MCF 10A (cell line): ENCODE data around the gene SIGLEC7. TPM values are rescaled to one million over a fixed set of nuclear protein-coding genes. Genes with fewer than 3 reads are reported as not detected.

Experiments used
- BruUV-seq: library from RNA; stranded (reverse); fragments of 400-500 nt; replicated peaks from 2 replicates; lab custom pipeline; 2021; lab: Mats Ljungman, UMichigan
- CTCF ChIA-PET: fragments of 300-600 bp; sonication (Branson Sonifier 250); formaldehyde crosslinking; extraction: SDS; loops from one replicate; lab custom pipeline; 2021; ENCODE audit warnings: antibody characterized with exemption, inconsistent platforms; lab: Yijun Ruan, JAX
- POLR2A ChIA-PET: fragments of 300-600, 350-650 bp; sonication (Branson Sonifier 250); formaldehyde crosslinking; extraction: SDS; loops from one replicate; lab custom pipeline; 2020; ENCODE audit warnings: antibody characterized with exemption, inconsistent platforms; lab: Yijun Ruan, JAX
- DNase-seq: peaks from one replicate; pipeline ENCODE4 v3.0.0-alpha.2; 2018; ENCODE audit not compliant: unreplicated experiment
- H3K27ac Mint-ChIP-seq: one replicate; pipeline ENCODE4 v1.8.0; 2022; ENCODE audit warnings: mild to moderate bottlenecking, low read depth, mixed read lengths; ENCODE audit not compliant: unreplicated experiment
- H3K27me3 Mint-ChIP-seq: one replicate; pipeline ENCODE4 v1.8.0; 2022; ENCODE audit warnings: mixed read lengths; ENCODE audit not compliant: insufficient read depth, unreplicated experiment
- H3K36me3 Mint-ChIP-seq: one replicate; pipeline ENCODE4 v1.8.0; 2022; ENCODE audit warnings: mild to moderate bottlenecking, moderate library complexity, mixed read lengths; ENCODE audit not compliant: insufficient read depth, unreplicated experiment
- H3K4me1 Mint-ChIP-seq: one replicate; pipeline ENCODE4 v1.8.0; 2022; ENCODE audit warnings: mixed read lengths; ENCODE audit not compliant: insufficient read depth, unreplicated experiment
- H3K4me3 Mint-ChIP-seq: one replicate; pipeline ENCODE4 v1.8.0; 2022; ENCODE audit warnings: mild to moderate bottlenecking, moderate library complexity, mixed read lengths; ENCODE audit not compliant: unreplicated experiment
- H3K9me3 Mint-ChIP-seq: one replicate; pipeline ENCODE4 v1.8.0; 2022; ENCODE audit warnings: mixed read lengths; ENCODE audit not compliant: unreplicated experiment
- CTCF ChIP-seq: fragments of 200-600 bp; IDR thresholded peaks from one replicate; pipeline ENCODE4 v1.8.0; 2022; ENCODE audit warnings: antibody characterized with exemption, mild to moderate bottlenecking; ENCODE audit not compliant: unreplicated experiment
- intact Hi-C: fragments of 100-400 bp; cut with micrococcal nuclease; formaldehyde crosslinking; loops from 2 replicates; pipeline ENCODE4 v1.14.1; 2022
- total RNA-seq: library from RNA; stranded (reverse); gene quantifications from 2 replicates; pipeline ENCODE4 v1.2.3, GENCODE V29; 2022

The SIGLEC7 gene
- total RNA-seq, 1 experiment from 2014 or later = not detected

GRCh38 chr19:51094696-51095279 is 47.3 kb upstream of the SIGLEC7 start:
- TF ChIP-seq CTCF = peak; percentile 69
- Mint-ChIP-seq H3K4me1 (peaks cover 23% of the 10 kb centered on the region), H3K4me3 (no peak overlapping the region), H3K9me3 (no peaks in the 10 kb centered on the region), H3K27me3 (no peaks in the 10 kb centered on the region), H3K36me3 (peaks cover 14% of the 10 kb centered on the region), H3K27ac (no peak overlapping the region)
- peak; percentile 19 for DNase-seq
- BruUV-seq = no TSS peak
- ChIA-PET POLR2A (interaction anchor here (0.6 to 0.9 kb wide), 2 partner anchors 290 to 586 kb away, joined by 3 to 4 read pairs; no protein-coding TSS in a partner anchor), CTCF (interaction anchor here (0.6 to 1.8 kb wide), 16 partner anchors 9 to 1026 kb away, joined by 3 to 7 read pairs (median 4); no protein-coding TSS in a partner anchor)
- intact Hi-C loops = loop anchor here (10.0 kb wide), 1 partner anchor 290 kb away; no protein-coding TSS in a partner anchor

GRCh38 chr19:51096473-51097165 is 45.5 kb upstream of the SIGLEC7 start:
- BruUV-seq = TSS peak; percentile 26
- Mint-ChIP-seq H3K27ac (no peak overlapping the region), H3K4me3 (no peak overlapping the region), H3K9me3 (no peaks in the 10 kb centered on the region), H3K27me3 (no peaks in the 10 kb centered on the region), H3K4me1 (peaks cover 25% of the 10 kb centered on the region), H3K36me3 (peaks cover 28% of the 10 kb centered on the region)
- peak; percentile 11 for DNase-seq
- intact Hi-C loops = loop anchor here (1.0 to 10.0 kb wide), 3 partner anchors 75 to 292 kb away; no protein-coding TSS in a partner anchor
- POLR2A ChIA-PET = interaction anchor here (0.8 to 1.4 kb wide), 2 partner anchors 12 to 75 kb away, joined by 4 to 8 read pairs; no protein-coding TSS in a partner anchor
- CTCF ChIA-PET = interaction anchor here (0.6 to 2.1 kb wide), 27 partner anchors 12 to 1215 kb away, joined by 3 to 28 read pairs (median 3); no protein-coding TSS in a partner anchor
- peak; percentile 27 for TF ChIP-seq CTCF

- Mint-ChIP-seq H3K4me1 (peaks cover 20% of the 10 kb centered on the region), H3K9me3 (no peaks in the 10 kb centered on the region), H3K27ac (no peak overlapping the region), H3K36me3 (peaks cover 33% of the 10 kb centered on the region), H3K27me3 (no peaks in the 10 kb centered on the region), H3K4me3 (no peak overlapping the region)
- ChIA-PET CTCF (interaction anchor here (0.6 to 2.1 kb wide), 22 partner anchors 13 to 1216 kb away, joined by 3 to 28 read pairs (median 3); no protein-coding TSS in a partner anchor), POLR2A (interaction anchor here (1.4 kb wide), 1 partner anchor 76 kb away, joined by 8 read pairs; no protein-coding TSS in a partner anchor)
- intact Hi-C loops = loop anchor here (1.0 to 10.0 kb wide), 3 partner anchors 76 to 292 kb away; no protein-coding TSS in a partner anchor
- TF ChIP-seq CTCF = peak; percentile 53
- DNase-seq = peak; percentile 87
- BruUV-seq = no TSS peak
These were observed 44.8 kb upstream of the SIGLEC7 start for GRCh38 chr19:51097166-51097738.
